MM.1S (cell line): ENCODE results near the gene TTC33.

Source experiments
- EZH2 ChIP-seq: fragments of 300-600 bp; sonication (generic); optimal IDR thresholded peaks from 2 replicates; pipeline ENCODE3; 2017; ENCODE audit warnings: low read depth, mild to moderate bottlenecking, antibody characterized with exemption, low read length, mixed read lengths
- EZH2phosphoT487 ChIP-seq: fragments of 300-600 bp; sonication (generic); IDR thresholded peaks from 2 replicates; pipeline ENCODE4 v1.6.1; 2018; ENCODE audit warnings: antibody characterized with exemption, low read length
- TF ChIP-seq, protein P1 (sequence below): fragments of 300-600 bp; sonication (generic); IDR thresholded peaks from 2 replicates; pipeline ENCODE4 v1.5.1; 2016; ENCODE audit warnings: antibody characterized with exemption, low read length, mixed read lengths

DNA sequence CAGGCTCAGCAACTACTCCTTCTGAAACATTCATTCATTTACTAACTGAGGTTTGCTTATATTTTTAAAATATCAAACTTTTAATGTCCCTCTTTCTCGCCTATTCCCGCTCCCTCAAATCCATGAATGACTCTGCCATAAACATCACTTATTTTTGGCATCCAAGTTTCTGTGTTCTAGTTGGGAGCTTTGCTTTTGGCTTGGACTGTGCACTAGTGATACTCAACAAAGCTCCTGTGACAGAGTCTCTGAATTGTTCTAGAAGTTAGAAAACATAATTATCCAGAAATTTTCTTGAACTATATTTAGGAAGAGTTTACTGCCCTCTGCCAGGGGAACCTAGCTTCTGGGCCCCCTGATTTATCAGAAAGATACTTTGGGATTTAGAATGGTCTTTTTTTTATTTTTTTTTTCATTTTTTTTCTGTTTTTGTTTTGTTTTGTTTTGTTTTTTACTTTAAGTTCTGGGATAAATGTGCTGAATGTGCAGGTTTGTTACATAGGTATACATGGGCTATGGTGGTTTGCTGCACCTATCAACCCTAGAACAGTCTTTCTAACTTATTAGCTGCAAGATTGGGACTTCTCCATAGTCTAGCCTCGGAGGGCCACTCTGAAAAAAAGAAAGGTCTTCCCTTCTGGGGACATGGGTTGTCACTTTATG, 140.7 kb downstream of the TTC33 start:
- TF ChIP-seq, protein P1, sequence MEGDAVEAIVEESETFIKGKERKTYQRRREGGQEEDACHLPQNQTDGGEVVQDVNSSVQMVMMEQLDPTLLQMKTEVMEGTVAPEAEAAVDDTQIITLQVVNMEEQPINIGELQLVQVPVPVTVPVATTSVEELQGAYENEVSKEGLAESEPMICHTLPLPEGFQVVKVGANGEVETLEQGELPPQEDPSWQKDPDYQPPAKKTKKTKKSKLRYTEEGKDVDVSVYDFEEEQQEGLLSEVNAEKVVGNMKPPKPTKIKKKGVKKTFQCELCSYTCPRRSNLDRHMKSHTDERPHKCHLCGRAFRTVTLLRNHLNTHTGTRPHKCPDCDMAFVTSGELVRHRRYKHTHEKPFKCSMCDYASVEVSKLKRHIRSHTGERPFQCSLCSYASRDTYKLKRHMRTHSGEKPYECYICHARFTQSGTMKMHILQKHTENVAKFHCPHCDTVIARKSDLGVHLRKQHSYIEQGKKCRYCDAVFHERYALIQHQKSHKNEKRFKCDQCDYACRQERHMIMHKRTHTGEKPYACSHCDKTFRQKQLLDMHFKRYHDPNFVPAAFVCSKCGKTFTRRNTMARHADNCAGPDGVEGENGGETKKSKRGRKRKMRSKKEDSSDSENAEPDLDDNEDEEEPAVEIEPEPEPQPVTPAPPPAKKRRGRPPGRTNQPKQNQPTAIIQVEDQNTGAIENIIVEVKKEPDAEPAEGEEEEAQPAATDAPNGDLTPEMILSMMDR, result no peak
- no peak for TF ChIP-seq EZH2
- no peak for TF ChIP-seq EZH2phosphoT487
